Large intestine (tissue), 3 donors: ENCODE data around the gene CMIP. TPM values are rescaled to one million over a fixed set of nuclear protein-coding genes. Genes with fewer than 3 reads are reported as not detected.
"Not testable (repeated sequence)": the region's sequence is repeated elsewhere in the genome, so short reads cannot be mapped to it uniquely, and the experiment has no call there.

Source experiments
- DNase-seq, 2 donors: peaks; one replicate each; pipeline versions ENCODE4 v3.0.0 to v3.0.0-alpha.2; 2013
- H3K27ac ChIP-seq: one replicate; pipeline ENCODE4 v1.5.1; 2013; ENCODE audit warnings: low read length
- H3K27me3 ChIP-seq: 2 replicates; pipeline ENCODE4 v1.6.1; 2013; ENCODE audit warnings: low read length; ENCODE audit not compliant: control insufficient read depth, insufficient read depth
- H3K36me3 ChIP-seq: 2 replicates; pipeline ENCODE4 v1.6.1; 2013; ENCODE audit warnings: low read length; ENCODE audit not compliant: control insufficient read depth, insufficient read depth
- H3K4me1 ChIP-seq: one replicate; pipeline ENCODE4 v1.6.1; 2013; ENCODE audit warnings: low read length; ENCODE audit not compliant: control insufficient read depth, insufficient read depth
- H3K4me3 ChIP-seq: one replicate; pipeline ENCODE4 v1.5.1; 2013; ENCODE audit warnings: low read length
- H3K9me3 ChIP-seq: one replicate; pipeline ENCODE4 v1.6.1; 2013; ENCODE audit warnings: mild to moderate bottlenecking, low read depth, low read length, moderate library complexity; ENCODE audit not compliant: control insufficient read depth
- WGBS: methylation state at CpG from one replicate; pipeline ENCODE4 v1.1.5; 2013; ENCODE audit warnings: low lambda C conversion rate; ENCODE audit not compliant: insufficient coverage; 5-methylcytosine and 5-hydroxymethylcytosine counted together
- polyA plus RNA-seq: library from polyadenylated mRNA; unstranded; fragments of 120-200 nt; gene quantifications from one replicate; pipeline ENCODE4 v1.2.1, GENCODE V29; 2013

CMIP gene
- polyA plus RNA-seq, 1 donor, result 64.5 TPM

DNA sequence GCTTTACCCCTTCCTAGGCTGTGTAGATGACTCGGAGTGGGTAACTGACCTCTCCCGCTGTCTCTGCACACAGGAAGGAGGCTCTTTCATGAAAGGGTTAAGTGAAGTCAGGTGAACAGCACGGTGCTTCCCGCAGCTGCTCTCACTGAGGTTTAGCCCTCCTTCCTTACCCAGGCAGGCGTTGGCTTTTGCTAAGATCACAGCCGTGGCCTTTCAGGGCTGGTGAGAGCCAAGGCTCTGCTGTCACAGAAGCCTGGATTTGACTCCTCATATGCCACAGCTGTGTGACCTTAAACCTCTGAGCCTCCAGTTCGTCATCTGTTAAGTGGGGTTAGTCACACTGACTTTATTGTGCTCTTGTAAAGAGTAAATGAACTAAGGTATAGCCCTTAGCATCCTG lies 243.6 kb downstream of the CMIP start:
- Histone ChIP-seq H3K4me1 (no peaks in the 10 kb centered on the region), H3K27ac (no peak overlapping the region), H3K27me3 (no peaks in the 10 kb centered on the region), H3K9me3 (no peaks in the 10 kb centered on the region), H3K4me3 (no peak overlapping the region), H3K36me3 (peaks cover 63% of the 10 kb centered on the region)
- no CpG with 5 or more reads among the region's 7 CpGs for WGBS
- no peak for DNase-seq

- H3K36me3 ChIP-seq, result peaks cover 69% of the 10 kb centered on the region
- not testable (repeated sequence) for H3K4me3 ChIP-seq, H3K4me1 ChIP-seq, H3K27me3 ChIP-seq, H3K27ac ChIP-seq, H3K9me3 ChIP-seq, DNase-seq
- no CpG with 5 or more reads among the region's 5 CpGs for WGBS
These were observed 244.2 kb downstream of the CMIP start for GRCh38 chr16:81688839-81689238.

- Histone ChIP-seq H3K4me3 (no peak overlapping the region), H3K4me1 (peaks cover 2% of the 10 kb centered on the region), H3K9me3 (no peaks in the 10 kb centered on the region), H3K36me3 (peaks cover 74% of the 10 kb centered on the region), H3K27me3 (no peaks in the 10 kb centered on the region), H3K27ac (peak overlapping the region; percentile 42)
- peak in 1 of 2 donors; percentile 28 for DNase-seq
- no CpG with 5 or more reads among the region's 16 CpGs for WGBS
These were observed 247.4 kb downstream of the CMIP start for GRCh38 chr16:81692021-81692420.

- Histone ChIP-seq H3K27me3 (no peaks in the 10 kb centered on the region), H3K4me1 (peaks cover 2% of the 10 kb centered on the region), H3K36me3 (peaks cover 74% of the 10 kb centered on the region), H3K4me3 (no peak overlapping the region), H3K27ac (peak overlapping the region; percentile 41), H3K9me3 (no peaks in the 10 kb centered on the region)
- no CpG with 5 or more reads among the region's 15 CpGs for WGBS
- DNase-seq, result no peak
These were observed 248.0 kb downstream of the CMIP start for GRCh38 chr16:81692571-81692970.

- peaks cover 74% of the 10 kb centered on the region for H3K36me3 ChIP-seq
- 90% methylated on average over 2 of the region's 28 CpGs for WGBS
- H3K27me3 ChIP-seq, result no peaks in the 10 kb centered on the region
- peak overlapping the region; percentile 41 for H3K27ac ChIP-seq
- no peaks in the 10 kb centered on the region for H3K9me3 ChIP-seq
- no peak overlapping the region for H3K4me3 ChIP-seq
- H3K4me1 ChIP-seq, result peaks cover 4% of the 10 kb centered on the region
- DNase-seq, result no peak
These were observed 248.6 kb downstream of the CMIP start for GRCh38 chr16:81693041-81693743.

DNA sequence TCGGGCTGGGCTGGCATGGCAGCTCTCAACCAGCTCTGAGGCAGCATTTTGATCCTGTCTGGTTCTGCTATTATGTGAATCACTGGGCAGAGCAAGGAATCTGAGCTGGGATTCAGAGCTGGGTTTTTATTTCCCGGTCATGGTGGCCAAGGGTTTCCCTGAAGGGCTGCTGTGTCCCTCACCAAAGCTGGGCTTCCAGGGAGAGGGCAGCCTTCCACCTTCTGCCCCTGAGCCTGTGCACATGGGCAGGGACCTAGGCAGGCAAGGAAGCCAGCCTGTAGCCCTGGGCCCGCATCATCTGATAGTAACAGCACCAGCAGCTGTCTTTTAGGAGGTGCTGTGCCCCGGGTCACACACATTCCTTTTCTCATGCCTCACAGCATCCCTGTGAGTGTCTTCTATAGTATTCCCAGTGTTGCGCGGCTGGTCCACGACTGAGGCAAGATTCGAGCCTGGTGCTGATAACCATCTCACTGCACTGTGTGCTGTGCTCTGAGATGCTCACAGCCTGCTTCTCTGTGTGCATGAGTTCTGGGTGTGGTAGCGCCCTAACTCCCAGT lies 249.2 kb downstream of the CMIP start:
- H3K27me3 ChIP-seq, result no peaks in the 10 kb centered on the region
- no CpG with 5 or more reads among the region's 9 CpGs for WGBS
- H3K9me3 ChIP-seq, result no peaks in the 10 kb centered on the region
- H3K4me1 ChIP-seq, result peaks cover 5% of the 10 kb centered on the region
- no peak for DNase-seq
- H3K4me3 ChIP-seq, result no peak overlapping the region
- peaks cover 77% of the 10 kb centered on the region for H3K36me3 ChIP-seq
- H3K27ac ChIP-seq, result peak overlapping the region; percentile 38

- WGBS, result 100% methylated on average over 1 of the region's 14 CpGs
- Histone ChIP-seq H3K27me3 (no peaks in the 10 kb centered on the region), H3K9me3 (no peaks in the 10 kb centered on the region), H3K36me3 (peaks cover 85% of the 10 kb centered on the region), H3K4me1 (peaks cover 5% of the 10 kb centered on the region), H3K27ac (peak overlapping the region; percentile 39), H3K4me3 (no peak overlapping the region)
- DNase-seq, result no peak
These were observed 250.1 kb downstream of the CMIP start for GRCh38 chr16:81694494-81695280.

- Histone ChIP-seq H3K36me3 (peaks cover 94% of the 10 kb centered on the region), H3K9me3 (no peaks in the 10 kb centered on the region), H3K27me3 (no peaks in the 10 kb centered on the region), H3K4me1 (peaks cover 5% of the 10 kb centered on the region), H3K27ac (peak overlapping the region; percentile 39), H3K4me3 (no peak overlapping the region)
- 92% methylated on average over 2 of the region's 10 CpGs for whole genome bisulfite sequencing
- DNase-seq, result peak in 1 of 2 donors; percentile 20
These were observed 250.9 kb downstream of the CMIP start for GRCh38 chr16:81695321-81696165.

DNA sequence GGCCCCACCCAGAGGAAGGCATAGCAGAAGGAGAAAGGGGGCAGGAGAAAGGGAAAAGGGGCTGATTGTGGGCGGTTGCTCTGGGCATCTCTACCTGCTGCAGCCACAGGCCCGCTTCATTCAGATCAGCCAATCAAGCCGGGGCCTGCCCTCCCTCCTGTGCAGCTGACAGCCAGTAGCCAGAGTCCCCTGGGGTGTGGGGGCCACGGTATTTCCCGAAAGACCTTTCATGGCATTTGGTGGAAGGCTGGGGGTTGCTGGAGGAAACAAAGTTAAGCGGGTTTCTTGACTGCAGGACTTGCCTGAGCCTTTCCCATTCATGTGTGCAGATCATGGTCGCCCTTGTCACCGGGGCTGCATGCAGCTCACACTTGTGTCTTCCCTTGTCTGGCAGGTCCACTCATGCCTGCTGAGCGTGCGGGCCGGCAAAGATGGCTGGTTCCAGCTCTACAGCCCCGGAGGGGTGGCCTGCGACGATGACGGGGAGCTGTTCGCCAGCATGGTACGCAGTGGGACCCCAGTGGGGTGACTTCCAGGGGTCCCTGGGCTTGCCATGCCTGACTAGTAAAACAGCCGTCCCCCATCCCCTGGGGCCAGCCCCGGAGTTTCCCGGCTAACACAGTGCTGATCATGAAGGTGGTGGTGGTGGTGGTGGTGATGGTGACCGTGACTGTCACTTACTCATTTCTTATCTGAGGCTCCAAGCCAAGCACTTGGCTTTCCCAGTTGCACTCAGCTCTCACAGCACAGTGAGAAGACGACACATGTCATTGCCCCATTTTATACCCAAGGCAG lies 251.8 kb downstream of the CMIP start:
- peaks cover 5% of the 10 kb centered on the region for H3K4me1 ChIP-seq
- no peaks in the 10 kb centered on the region for H3K27me3 ChIP-seq
- no CpG with 5 or more reads among the region's 22 CpGs for WGBS
- peaks cover 98% of the 10 kb centered on the region for H3K36me3 ChIP-seq
- DNase-seq, result no peak
- peak overlapping the region; percentile 39 for H3K27ac ChIP-seq
- no peaks in the 10 kb centered on the region for H3K9me3 ChIP-seq
- H3K4me3 ChIP-seq, result no peak overlapping the region
